C4-2B (cell line): ENCODE results near the gene ZNF598.

Experiments used
- H3K27ac ChIP-seq: fragments of 450-650 bp; 2 replicates; pipeline ENCODE4 v1.5.1; 2017
- CTCF ChIP-seq: fragments of 450-650 bp; conservative IDR thresholded peaks from 2 replicates; pipeline ENCODE4 v1.5.1; 2017; ENCODE audit warnings: mild to moderate bottlenecking
- ZFX ChIP-seq: fragments of 450-650 bp; IDR thresholded peaks from 2 replicates; pipeline ENCODE4 v1.6.1; 2017

ZNF598 gene

GRCh38 chr16:2044541-2044940 is 34.9 kb upstream of the ZNF598 start:
- no peak for TF ChIP-seq ZFX
- no peak for TF ChIP-seq CTCF
- H3K27ac ChIP-seq, result no peak overlapping the region

- H3K27ac ChIP-seq, result no peak overlapping the region
- TF ChIP-seq ZFX, result no peak
- TF ChIP-seq CTCF, result no peak
These were observed 34.2 kb upstream of the ZNF598 start for GRCh38 chr16:2043667-2044451.

- no peak for TF ChIP-seq ZFX
- no peak for TF ChIP-seq CTCF
- H3K27ac ChIP-seq, result no peak overlapping the region
These were observed 33.5 kb upstream of the ZNF598 start for GRCh38 chr16:2042986-2043666.

GRCh38 chr16:2042171-2042985 is 32.8 kb upstream of the ZNF598 start:
- H3K27ac ChIP-seq, result peak overlapping the region; percentile 64; the same call in 1 of the 2 replicates
- TF ChIP-seq ZFX (no peak), CTCF (no peak)

GRCh38 chr16:2040787-2041522 is 31.3 kb upstream of the ZNF598 start:
- TF ChIP-seq CTCF (no peak), ZFX (no peak)
- H3K27ac ChIP-seq, result peak overlapping the region; percentile 64

- H3K27ac ChIP-seq, result peak overlapping the region; percentile 64
- TF ChIP-seq CTCF, result no peak
- no peak for TF ChIP-seq ZFX
These were observed 30.6 kb upstream of the ZNF598 start for GRCh38 chr16:2040041-2040786.
